Epithelial cell of esophagus (primary cell): ENCODE results near the gene CHST5.

ENCODE experiments used
- DNase-seq: peaks from one replicate; pipeline ENCODE4 v3.0.0; 2010; ENCODE audit warnings: low read depth
- H3K4me3 ChIP-seq: 2 replicates; pipeline ENCODE4 v1.5.1; 2011; ENCODE audit warnings: mild to moderate bottlenecking, low read length, control low read depth
- TF ChIP-seq, protein P1 (sequence below): IDR thresholded peaks from 2 replicates; pipeline ENCODE4 v1.5.1; 2011; ENCODE audit warnings: low read depth, mild to moderate bottlenecking, low read length, control low read depth, inconsistent platforms; ENCODE audit not compliant: insufficient read depth; ENCODE audit errors: missing control alignments

Gene CHST5

GRCh38 chr16:75535901-75536300, at the start of gene CHST5:
TSS of gene CHST5 (minus strand) at chr16:75536108. CDS start at chr16:75530384, 5,724 bp downstream.
- H3K4me3 ChIP-seq = no peak within 1 kb of the TSS
- DNase-seq = no peak
- TF ChIP-seq, protein P1, sequence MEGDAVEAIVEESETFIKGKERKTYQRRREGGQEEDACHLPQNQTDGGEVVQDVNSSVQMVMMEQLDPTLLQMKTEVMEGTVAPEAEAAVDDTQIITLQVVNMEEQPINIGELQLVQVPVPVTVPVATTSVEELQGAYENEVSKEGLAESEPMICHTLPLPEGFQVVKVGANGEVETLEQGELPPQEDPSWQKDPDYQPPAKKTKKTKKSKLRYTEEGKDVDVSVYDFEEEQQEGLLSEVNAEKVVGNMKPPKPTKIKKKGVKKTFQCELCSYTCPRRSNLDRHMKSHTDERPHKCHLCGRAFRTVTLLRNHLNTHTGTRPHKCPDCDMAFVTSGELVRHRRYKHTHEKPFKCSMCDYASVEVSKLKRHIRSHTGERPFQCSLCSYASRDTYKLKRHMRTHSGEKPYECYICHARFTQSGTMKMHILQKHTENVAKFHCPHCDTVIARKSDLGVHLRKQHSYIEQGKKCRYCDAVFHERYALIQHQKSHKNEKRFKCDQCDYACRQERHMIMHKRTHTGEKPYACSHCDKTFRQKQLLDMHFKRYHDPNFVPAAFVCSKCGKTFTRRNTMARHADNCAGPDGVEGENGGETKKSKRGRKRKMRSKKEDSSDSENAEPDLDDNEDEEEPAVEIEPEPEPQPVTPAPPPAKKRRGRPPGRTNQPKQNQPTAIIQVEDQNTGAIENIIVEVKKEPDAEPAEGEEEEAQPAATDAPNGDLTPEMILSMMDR = no peak

GRCh38 chr16:75584108-75584507, 48.2 kb upstream of the CHST5 start:
- DNase-seq = no peak
- TF ChIP-seq, protein P1 = no peak
- H3K4me3 ChIP-seq = no peak overlapping the region

GRCh38 chr16:75579281-75579834, 43.5 kb upstream of the CHST5 start:
- no peak for DNase-seq
- H3K4me3 ChIP-seq = no peak overlapping the region
- TF ChIP-seq, protein P1 = no peak

- TF ChIP-seq, protein P1 = no peak
Measured at GRCh38 chr16:75578725-75579124, 42.8 kb upstream of the CHST5 start.

GRCh38 chr16:75578212-75578611, 42.3 kb upstream of the CHST5 start:
- H3K4me3 ChIP-seq = no peak overlapping the region
- no peak for DNase-seq
- TF ChIP-seq, protein P1 = no peak

More at GRCh38 chr16:75578725-75579124, 42.8 kb upstream of the CHST5 start:
- no peak overlapping the region for H3K4me3 ChIP-seq
- no peak for DNase-seq

DNA sequence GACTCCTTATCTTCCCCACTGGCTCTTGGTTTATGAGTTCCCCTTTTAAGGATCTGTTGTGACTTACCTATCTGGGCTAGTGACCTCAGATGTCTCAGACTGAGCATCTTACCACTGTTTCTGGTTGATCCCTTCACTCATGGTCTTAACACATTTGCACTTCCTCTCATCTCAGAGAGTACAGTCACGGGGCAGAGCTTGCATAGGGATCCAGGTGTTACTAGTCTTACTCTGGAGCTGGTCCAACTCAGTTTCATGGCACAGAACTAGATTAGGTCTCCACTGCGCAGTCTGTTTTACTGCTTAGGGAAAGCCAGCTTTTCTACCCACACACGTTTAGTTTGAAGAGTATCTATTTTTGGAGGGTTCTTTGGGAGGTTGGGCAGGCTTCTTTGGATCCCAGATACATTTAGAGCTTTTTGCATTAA, 40.5 kb upstream of the CHST5 start:
- TF ChIP-seq, protein P1 = no peak
- no peak overlapping the region for H3K4me3 ChIP-seq
- no peak for DNase-seq

DNA sequence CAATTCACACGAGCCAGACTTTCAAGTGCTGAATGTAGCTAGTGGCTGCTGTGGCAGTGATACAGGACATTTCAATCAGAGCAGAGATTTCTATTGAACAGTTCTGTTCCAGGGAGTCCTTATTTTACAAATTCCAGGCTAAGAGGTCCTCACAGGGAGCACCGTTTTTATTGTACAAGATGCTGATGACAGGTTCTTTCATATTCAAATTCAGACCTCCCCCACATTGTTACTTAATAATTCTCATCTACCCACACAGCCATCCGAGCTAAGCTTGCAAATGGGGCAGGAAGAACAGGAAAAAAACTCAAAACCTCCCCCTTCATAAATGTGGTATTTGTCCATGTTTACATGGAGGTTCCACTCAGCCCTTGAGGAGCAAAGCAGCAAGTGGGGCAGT, 40.0 kb upstream of the CHST5 start:
- no peak overlapping the region for H3K4me3 ChIP-seq
- no peak for DNase-seq
- TF ChIP-seq, protein P1 = no peak
